HG03558 (cell line): ENCODE data around the gene APMAP.

Experiments used
- ATAC-seq: cut with Tn5 transposase; IDR thresholded peaks from one replicate; pipeline ENCODE4 v1.9.1; 2021; ENCODE audit warnings: moderate number of reproducible peaks; ENCODE audit not compliant: unreplicated experiment; ENCODE audit errors: extremely low read depth

Gene APMAP

DNA sequence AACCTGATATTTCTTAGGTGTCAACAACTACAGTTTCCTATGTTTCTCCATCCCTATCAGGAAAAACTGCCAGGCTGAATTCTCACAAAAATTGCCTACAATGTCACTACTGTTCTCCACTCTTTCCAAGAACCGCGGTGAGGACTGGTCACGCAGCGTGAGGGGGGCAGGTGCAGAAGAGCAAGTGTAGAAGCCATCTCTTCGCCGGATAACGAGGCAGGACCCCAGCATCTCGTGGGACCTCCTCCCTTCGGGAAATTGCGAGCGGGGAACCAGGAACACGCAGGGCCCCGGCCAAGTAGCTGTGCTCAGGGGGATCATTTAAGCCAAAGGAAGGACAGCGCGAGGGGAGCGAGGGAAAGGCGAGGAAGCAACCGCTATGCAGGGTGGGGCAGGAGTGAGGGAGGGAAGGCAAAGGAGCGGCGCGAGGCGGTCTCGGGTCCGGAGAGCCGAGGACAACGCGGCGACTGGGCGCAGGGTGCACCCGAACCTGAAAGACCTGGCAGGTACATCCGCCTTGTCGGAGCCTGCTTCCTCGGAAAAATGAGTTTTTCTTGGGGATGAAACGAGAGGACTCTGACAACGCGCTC is 559 bp downstream of the APMAP start:
- ATAC-seq, result no peak

DNA sequence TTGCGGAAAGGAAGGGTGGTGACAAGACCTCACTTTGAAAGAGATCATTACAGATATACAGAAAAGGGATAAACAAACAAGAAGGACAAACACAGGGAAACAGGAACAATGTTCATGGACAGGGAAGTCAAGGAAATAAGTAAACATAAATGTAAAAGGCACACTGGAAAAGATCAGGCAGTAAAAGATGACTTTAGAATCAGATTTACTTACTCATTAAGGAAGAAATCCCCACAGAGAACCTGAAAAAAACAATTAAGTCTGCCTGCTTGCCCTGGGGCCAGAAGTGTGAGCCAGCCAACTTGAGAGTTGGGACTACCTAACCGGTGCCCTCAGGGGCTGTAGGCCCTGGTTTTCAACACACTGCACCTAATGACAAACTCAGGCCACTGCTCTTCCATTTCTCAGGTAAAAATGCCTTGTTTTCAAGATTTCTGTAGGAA is 1.7 kb downstream of the APMAP start:
- ATAC-seq, result no peak

DNA sequence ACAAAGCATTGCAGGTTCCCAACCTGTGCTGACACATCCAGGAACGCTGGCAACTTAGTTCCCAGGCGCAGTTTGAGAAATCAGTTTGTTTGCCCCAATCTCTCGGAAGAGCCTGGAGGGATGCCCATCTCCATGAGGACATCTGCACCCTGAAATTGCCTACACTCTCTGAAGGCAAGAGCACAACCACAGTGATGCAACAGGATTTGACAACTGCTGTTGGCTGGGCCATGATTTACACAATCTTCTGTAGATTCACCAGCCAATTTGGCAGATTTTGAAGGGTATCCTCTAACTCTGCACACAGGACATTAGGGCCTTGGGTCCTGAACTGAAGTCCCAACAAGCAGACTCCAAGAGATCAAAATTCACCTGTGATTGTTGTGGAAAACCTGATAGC is 3.4 kb downstream of the APMAP start:
- no peak for ATAC-seq

DNA sequence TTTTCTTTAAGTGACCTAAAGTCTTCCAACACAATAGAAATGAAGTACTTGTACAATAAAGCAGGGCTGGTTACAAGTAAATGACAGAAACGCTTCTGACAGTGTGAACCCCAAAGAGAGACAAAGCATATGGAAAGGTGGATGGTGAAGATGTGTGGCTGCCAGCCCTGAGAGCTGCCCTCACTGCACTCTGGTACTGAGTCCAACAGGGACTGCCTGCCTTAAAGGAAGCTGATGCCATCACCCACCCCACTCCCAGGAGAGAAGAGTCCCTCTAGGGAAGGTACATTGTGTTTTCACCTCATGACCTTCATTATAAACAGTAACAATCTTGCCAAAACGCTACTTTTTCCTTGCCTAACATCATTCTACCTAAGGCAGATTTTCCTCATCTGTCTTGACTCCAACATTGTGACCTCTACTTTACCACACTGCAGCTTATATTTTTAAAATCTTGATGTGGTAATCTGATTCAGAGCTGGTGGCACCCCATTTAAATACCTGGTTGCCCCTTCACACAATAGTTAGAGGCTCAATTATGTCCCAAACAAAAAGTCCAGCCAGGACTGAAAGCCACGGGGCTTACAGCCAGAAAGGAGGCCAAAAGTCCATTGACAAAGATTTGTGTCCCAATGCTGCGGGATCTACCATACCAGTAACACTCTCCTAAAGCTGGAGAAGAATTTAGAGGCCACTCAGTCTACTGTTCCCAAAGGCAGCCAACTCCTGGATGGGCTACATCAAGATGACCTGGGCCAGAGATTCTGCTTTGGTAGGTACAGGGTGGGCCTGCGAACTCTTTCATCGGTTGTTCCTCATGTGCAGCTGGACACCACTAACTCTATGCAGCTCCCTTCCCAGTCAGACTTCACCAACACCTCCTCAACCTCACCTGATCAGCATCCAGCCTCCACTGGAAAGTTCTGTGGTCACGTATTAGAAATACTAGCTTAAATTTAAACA is 4.4 kb downstream of the APMAP start:
- no peak for ATAC-seq

DNA sequence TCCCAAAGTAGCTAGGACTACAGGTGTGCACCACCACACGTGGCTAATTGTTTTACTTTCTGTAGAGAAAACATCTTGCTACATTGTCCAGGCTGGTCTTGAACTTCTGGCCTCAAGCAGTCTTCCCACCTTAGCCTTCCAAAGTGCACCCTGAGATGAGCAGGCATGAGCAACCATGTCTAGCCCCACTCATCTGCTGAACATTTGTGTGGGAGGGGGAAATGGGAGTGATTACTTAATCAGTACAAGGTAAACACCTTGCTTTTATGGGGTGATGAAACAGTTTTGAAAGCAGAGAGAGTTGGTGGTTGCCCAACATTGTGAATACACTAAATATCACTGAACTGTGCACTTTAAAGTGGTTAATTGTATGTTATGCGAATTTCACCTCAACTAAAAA is 5.3 kb downstream of the APMAP start:
- no peak for ATAC-seq

DNA sequence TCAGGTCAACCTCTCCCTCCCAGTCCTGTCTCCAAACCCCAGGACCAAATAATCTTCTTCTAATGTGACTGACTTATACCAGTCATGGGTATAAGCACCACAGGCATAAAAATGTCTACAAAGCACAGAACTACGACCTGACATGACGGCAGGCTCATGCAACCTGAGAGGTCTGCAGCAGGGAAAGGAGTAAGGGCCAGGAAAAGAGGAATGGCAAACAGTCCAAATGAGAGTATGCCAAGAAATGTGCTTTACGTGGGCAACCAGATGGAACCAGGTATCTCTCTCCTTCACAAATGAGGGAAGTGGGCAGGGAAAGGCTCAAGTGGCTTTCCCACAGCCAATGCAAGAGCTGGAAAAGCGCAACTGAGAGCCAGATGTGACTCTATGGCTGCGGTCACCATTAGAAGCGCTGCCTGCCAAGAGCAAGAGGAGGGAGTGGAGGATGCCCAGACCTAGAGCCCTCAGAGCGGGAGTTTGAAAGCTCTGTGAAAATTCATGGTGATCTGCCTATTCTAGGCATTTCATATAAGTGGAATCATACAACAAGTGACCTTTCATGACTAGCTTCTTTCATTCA is 6.0 kb downstream of the APMAP start:
- ATAC-seq, result no peak

DNA sequence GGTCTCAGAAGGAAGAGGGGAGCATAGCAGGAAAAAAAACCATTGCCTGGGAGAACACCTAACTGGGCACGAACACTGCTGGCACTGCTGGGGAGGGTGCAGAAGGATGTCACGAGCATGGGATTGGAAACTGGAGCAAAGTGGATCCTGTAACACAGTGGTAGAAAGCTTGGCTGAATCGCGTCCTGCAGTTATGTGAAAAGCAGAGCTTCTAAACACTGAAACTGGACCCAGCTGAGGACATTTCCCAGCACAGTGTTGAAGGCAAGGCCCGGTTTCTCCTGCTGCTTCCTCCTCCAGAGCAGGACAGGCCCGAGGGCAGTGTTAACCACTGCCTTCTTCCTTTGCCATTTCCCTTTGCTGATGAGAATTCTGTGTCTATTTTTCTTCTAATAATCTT is 6.7 kb downstream of the APMAP start:
- ATAC-seq, result no peak

DNA sequence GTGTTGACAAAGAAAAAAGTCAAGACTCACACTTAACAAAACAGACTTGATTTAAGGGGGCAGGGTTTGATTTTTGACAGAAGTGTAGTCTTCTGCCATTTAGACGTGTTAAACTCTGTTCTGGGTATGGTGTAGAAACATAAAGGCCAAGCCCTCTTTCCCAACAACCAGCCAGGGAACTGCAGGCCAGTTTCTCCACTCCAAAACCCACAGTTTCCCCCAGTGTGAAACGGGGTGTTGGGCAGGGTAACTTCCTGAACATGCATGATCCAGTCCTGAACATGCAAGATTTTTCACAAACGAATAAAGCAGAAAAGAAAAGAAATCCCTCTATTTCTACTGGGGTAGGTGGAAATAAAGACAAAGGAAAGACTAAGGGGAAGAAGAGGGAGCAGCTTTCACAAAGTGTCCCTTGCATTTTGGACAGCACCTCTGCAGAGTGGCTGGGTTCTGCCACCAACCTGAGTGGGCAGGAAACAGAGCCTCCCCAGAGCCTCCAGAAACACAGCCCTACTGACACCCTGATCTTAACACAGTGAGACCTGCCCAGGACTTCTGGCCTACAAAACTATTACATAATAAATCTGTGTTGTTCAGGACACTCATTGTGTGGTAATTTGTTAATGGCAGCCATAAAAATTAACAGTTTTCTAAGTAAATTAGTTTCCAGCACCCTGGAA is 7.5 kb downstream of the APMAP start:
- no peak for ATAC-seq

DNA sequence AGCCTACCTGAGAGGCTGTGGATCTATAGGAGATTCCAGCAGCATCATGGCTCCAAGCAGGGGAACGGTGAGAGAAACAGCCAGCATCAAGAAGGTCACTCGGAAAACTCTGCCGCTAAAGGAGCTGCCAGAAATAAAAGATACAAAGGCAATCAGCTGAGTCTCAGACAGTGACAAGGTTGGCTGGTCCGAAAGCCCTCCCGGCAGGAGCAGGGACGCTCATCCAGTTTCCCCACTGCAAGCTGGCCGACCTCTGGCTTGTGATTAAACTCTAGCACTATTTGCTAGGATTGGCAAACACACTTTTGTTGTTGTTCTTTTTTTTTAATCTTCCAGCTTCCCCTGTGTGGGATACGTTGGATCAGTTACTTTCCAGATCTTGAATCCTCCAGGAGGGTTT is 8.7 kb downstream of the APMAP start:
- no peak for ATAC-seq

DNA sequence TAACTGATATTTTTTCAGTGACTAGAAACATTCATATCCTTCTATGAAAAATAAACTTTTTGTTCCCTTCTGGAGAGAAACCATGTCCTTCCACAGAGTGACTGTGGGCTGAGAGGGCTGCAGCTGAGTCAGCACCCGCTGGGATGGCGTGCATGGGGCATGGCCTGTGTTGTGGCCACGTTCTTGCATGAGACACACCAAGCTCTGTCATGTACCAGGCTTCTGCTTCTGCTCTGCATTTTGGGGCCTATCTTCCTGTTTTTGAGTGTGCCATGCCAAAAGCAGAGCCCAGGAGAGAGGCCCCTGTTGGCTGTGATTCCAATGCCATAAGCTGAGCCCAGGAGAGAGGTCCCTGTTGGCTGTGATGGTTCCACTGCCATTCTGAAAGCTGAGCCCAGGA is 10.8 kb downstream of the APMAP start:
- ATAC-seq, result no peak

DNA sequence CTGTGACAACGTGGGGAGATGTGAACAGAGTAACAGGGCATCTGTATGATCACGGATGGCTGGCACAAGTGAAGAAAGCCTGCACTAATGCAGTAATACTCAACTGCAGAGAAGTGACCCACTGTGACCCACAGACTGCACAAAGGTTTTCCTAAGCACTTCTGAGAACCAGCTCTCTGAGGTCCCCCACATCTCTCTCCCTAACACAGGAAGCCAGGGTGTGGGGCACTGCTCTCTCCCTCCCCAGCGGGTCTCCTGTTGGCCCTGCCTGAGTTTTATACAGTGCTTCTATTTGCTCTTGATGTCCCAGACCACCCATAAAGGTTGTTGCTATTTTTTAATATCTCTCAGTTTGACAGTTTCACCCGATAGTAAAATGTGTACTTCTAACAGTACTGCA is 11.3 kb downstream of the APMAP start:
- no peak for ATAC-seq

DNA sequence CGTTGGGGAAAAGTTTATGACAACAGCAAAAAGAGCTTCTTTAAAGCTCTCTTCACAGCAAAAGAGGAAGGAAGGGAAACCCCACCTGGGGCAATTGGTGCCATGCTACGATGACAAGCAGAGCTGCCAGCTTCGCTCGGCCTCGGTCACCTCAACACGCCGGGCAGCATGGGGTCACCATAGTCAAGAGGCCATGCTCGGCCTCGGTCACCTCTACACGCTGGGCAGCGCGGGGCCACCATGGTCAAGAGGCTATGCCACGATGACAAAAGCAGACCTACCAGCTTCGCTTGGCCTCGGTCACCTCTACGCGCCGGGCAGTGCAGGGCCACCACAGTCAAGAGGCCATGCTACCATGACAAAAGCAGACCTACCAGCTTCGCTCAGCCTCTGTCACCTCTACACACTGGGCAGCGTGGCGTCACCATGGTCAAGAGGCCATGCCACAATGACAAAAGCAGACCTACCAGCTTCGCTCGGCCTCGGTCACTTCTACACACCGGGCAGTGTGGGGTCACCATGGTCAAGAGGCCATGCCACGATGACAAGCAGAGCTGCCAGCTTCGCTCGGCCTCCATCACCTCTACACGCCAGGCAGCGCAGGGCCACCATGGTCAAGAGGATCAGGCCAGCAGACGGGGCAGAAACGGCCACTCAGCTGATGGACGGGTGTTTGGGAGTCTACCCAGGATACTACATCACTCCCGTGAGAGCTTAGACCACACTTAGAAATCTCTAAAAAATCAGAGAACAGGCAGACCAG is 12.1 kb downstream of the APMAP start:
- ATAC-seq, result no peak

DNA sequence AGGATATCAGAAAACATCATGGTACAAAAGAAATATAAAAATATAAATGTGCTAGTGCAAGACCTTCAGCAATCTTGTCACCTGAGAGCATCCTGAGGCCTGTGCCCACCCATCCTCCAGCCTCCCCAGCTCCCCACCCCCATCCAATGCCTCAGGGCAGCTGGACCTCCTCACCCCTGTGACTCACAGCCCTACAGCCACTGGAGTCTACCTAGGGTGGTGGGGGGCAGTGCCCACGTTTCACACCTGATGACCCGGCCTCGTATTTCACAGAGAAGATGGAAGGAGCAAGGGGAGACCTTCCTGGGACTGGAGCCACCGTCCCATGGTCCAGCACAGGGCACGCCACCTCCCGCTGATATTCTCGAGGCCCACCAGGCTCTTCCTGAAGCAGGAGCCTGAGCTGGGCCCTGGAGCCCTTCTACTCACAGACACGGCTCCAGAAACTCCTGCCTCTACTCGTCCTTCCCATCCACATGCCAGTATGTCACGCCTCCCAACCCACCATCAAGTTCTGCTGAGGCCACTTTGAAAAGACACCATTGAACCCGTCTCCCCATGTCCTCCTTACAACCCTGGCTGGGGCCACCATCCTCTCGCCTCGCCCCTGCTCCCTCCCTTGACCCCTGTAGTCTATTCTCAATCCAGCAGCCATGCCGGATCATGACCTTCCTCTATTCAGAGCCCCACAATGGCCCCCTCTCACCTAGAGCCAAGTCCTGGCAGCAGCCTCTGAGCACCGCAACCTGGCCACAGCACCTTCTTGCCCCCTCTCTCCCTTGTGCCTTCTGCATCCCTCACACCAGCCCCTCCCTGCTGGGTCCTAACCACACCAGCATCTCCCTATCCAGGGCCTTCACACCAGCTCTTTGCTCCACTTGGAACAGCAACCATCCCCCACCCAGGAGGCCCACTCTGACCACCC is 13.3 kb downstream of the APMAP start:
- no peak for ATAC-seq

DNA sequence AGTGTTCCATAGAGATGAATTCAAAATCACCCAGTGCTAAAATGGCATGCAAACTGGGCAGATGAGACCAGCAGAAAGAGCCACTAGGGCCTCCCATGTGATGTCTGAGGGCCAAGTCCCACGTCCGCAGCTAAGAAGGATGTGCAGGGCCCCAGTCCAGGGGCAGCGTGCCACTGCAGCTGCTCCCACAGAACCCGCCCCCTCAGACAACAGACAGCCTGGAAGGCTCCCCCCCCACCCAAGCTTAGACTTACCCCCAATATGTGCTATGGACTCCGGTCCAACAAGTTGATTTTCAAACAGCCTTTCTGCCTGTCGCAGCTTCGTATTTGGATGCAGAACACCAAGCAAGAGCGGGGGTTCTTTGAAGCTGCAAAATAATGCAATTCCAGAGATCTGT is 14.0 kb downstream of the APMAP start:
- ATAC-seq, result no peak

DNA sequence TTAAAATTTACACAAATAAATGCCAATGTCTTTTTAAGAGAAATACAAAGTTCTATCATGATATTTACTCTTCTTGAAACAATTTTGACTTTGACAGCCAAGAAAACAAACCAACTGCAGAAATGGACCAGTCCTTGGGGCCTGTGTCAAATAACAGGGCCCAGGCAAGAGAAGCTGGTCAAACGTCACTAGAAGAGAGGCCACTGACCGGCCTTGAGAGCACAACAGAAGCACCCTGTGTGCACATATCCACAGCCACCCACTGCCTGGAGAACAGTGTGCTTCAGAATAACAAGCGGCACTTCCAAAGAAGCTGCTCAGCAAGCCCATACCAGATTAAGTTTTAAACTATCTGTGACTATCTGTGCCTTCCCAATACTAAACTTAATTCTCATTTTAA is 14.8 kb downstream of the APMAP start:
- ATAC-seq, result no peak

DNA sequence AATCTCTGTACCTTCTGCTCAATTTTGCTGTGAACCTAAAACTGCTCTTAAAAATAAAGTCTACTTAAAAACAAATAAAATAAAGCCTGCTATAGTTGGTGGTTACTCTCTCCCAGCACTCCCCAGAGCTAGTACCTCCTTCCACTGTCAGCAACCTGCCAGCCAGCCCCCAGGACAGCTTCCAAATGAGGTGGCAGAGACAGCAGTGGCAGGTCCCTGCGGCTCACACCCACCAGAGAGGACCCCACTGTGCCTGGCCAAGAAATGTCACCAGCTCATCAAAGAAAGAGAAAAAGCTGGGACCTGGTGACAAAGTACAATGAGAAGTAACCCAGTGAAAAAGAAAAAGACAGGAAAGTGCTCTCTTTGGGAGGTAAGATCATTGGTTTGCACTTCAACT is 15.2 kb downstream of the APMAP start:
- ATAC-seq, result no peak

DNA sequence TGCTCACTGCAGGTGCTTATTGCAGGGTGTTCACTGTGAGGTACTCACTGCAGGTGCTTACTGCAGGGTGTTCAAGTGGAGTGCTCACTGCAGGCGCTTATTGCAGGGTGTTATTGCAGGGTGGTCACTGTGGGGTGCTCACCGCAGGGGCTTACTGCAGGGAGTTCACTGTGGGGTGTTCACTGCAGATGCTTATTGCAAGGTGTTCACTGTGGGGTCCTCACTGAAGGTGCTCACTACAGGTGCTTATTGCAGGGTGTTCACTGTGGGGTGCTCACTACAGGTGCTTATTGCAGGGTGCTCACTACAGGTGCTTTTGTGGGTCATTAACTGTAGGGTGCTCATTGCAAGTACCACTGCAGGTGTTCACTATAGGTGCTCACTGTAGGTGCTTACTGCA is 20.2 kb downstream of the APMAP start:
- no peak for ATAC-seq

DNA sequence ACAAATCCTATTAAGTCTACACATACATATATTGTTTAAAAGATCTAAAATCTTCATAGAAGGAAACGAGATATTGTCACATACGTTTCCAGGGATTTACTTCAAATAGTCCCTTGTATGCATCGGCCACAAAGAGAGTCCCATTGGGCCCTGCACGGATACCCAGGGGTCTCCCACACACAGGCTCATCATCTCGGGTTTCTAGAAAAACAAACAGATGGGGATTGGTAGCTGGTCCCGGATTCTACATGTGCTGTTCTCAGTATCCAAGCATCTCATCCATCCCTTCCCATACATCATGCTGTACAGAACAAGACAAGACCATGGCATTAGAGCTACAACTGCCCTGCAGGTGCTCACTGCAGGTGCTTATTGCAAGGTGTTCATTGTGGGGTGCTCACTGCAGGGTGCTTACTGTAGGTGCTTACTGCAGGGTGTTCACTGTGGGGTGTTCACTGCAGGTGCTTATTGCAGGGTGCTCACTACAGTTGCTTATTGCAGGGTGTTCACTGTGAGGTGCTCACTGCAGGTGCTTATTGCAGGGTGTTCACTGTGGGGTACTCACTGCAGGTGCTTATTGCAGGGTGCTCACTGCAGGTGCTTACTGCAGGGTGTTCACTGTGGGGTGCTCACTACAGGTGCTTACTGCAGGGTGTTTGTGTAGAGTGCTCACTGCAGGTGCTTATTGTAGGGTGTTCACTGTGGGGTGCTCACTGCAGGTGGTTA is 21.0 kb downstream of the APMAP start:
- no peak for ATAC-seq

DNA sequence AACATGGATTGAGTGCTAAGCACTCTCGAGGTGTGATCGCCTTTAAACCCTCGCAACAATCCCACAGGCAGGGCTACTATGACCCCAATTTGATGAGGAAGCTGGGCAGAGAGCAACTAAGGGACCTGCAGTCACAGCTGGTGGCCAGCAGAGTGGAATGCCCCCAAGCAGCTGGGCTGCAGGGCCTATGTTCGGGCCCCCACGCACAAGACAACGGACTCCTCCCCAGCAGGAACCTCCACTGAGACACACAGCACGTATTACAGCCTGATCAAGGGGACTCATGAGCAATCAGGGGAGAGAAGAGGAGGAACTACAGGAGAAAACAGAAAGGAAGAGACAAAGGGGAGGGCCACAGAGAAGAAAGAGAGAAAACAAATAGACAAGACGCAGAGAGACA is 21.8 kb downstream of the APMAP start:
- ATAC-seq, result no peak
